Colonic mucosa (tissue), 4 donors: ENCODE results near the gene GLB1L3. TPM values are rescaled to one million over a fixed set of nuclear protein-coding genes. Genes with fewer than 3 reads are reported as not detected.
"Not testable (repeated sequence)": the region's sequence is repeated elsewhere in the genome, so short reads cannot be mapped to it uniquely, and the experiment has no call there.

Experiments used
- DNase-seq: peaks from one replicate; pipeline ENCODE4 v3.0.0-alpha.2; 2020
- H3K27ac ChIP-seq: fragments of 200-600 bp; one replicate; pipeline ENCODE4 v1.8.0; 2021
- H3K27me3 ChIP-seq: fragments of 200-600 bp; one replicate; pipeline ENCODE4 v1.8.0; 2021
- H3K36me3 ChIP-seq: fragments of 200-600 bp; one replicate; pipeline ENCODE4 v1.8.0; 2021
- H3K4me1 ChIP-seq: fragments of 200-600 bp; one replicate; pipeline ENCODE4 v1.8.0; 2021; ENCODE audit warnings: mild to moderate bottlenecking
- H3K4me3 ChIP-seq: fragments of 200-600 bp; one replicate; pipeline ENCODE4 v1.8.0; 2021
- H3K9ac ChIP-seq, 2 donors: one replicate each; pipeline ENCODE4 v1.7.0; 2013; ENCODE audit warnings: control low read depth in 2 of 2, low read depth in 2 of 2, low read length in 2 of 2
- H3K9me3 ChIP-seq: fragments of 200-600 bp; one replicate; pipeline ENCODE4 v1.8.0; 2021
- CTCF ChIP-seq: fragments of 200-600 bp; IDR thresholded peaks from one replicate; pipeline ENCODE4 v1.8.0; 2022; ENCODE audit warnings: antibody characterized with exemption, mild to moderate bottlenecking
- intact Hi-C: fragments of 100-400 bp; cut with DNase I; formaldehyde crosslinking; loops from one replicate; pipeline ENCODE4 v1.14.1; 2022
- total RNA-seq, 2 donors: library from RNA; stranded (reverse); fragmentation: NEBNext Ultra II Directional in 1 of 2; extraction: Animal tissue kit (Norgen Biotek cat#: 25700) in 1 of 2; gene quantifications; one replicate each; pipeline ENCODE4 v1.2.1, GENCODE V29; 2021
- donor health status: healthy.
- donor health status: DM: no; HTN: no; CAD: no.
- donor health status: DM: no; HTN: no; CAD: no.

Gene GLB1L3
- total RNA-seq, 2 donors from 2014 or later = 0.15 TPM; not detected in 1

GRCh38 chr11:134342572-134343340 lies 66.6 kb downstream of the GLB1L3 start:
- no peaks in the 10 kb centered on the region for H3K36me3 ChIP-seq
- intact Hi-C loops = no loop called here
- DNase-seq = no peak
- no peak overlapping the region for H3K4me3 ChIP-seq
- H3K4me1 ChIP-seq = no peaks in the 10 kb centered on the region
- H3K9ac ChIP-seq = no peak overlapping the region
- TF ChIP-seq CTCF = no peak
- H3K27ac ChIP-seq = no peak overlapping the region
- H3K27me3 ChIP-seq = no peaks in the 10 kb centered on the region
- H3K9me3 ChIP-seq = no peaks in the 10 kb centered on the region

DNA sequence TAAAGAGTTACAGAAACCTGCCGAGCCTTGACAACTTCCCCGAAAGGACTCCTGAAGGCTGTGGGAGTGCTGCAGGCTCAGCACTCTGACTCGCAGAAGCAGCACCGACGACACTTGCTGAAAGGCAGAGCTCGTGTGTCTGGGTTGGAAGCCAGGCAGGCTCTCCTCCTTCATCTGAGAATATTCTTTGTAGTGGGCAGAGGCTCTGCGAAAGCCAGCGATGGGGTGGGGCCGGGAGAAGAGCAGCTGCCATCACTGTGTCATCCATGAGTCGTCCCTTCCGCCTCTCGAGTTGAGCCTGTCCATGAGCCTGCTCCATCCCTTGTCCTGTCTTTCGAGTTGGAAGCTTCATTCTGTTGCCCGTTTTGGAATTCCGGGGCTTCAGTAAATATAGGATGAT lies 67.5 kb downstream of the GLB1L3 start:
- TF ChIP-seq CTCF = no peak
- Histone ChIP-seq H3K4me1 (no peaks in the 10 kb centered on the region), H3K4me3 (no peak overlapping the region), H3K9me3 (no peaks in the 10 kb centered on the region), H3K9ac (no peak overlapping the region), H3K36me3 (no peaks in the 10 kb centered on the region), H3K27me3 (no peaks in the 10 kb centered on the region), H3K27ac (no peak overlapping the region)
- intact Hi-C loops = no loop called here
- no peak for DNase-seq

- intact Hi-C loops, H3K9me3 ChIP-seq, H3K36me3 ChIP-seq, H3K9ac ChIP-seq, DNase-seq, H3K4me1 ChIP-seq, H3K27ac ChIP-seq, H3K27me3 ChIP-seq, H3K4me3 ChIP-seq: not testable (repeated sequence)
These were observed 68.5 kb downstream of the GLB1L3 start for GRCh38 chr11:134344497-134345236.

GRCh38 chr11:134345237-134345550 lies 69.0 kb downstream of the GLB1L3 start:
- Histone ChIP-seq H3K27me3 (no peaks in the 10 kb centered on the region), H3K4me1 (no peaks in the 10 kb centered on the region), H3K9ac (no peak overlapping the region), H3K9me3 (no peaks in the 10 kb centered on the region), H3K36me3 (no peaks in the 10 kb centered on the region), H3K4me3 (no peak overlapping the region), H3K27ac (no peak overlapping the region)
- intact Hi-C loops = no loop called here
- TF ChIP-seq CTCF = no peak
- DNase-seq = no peak

DNA sequence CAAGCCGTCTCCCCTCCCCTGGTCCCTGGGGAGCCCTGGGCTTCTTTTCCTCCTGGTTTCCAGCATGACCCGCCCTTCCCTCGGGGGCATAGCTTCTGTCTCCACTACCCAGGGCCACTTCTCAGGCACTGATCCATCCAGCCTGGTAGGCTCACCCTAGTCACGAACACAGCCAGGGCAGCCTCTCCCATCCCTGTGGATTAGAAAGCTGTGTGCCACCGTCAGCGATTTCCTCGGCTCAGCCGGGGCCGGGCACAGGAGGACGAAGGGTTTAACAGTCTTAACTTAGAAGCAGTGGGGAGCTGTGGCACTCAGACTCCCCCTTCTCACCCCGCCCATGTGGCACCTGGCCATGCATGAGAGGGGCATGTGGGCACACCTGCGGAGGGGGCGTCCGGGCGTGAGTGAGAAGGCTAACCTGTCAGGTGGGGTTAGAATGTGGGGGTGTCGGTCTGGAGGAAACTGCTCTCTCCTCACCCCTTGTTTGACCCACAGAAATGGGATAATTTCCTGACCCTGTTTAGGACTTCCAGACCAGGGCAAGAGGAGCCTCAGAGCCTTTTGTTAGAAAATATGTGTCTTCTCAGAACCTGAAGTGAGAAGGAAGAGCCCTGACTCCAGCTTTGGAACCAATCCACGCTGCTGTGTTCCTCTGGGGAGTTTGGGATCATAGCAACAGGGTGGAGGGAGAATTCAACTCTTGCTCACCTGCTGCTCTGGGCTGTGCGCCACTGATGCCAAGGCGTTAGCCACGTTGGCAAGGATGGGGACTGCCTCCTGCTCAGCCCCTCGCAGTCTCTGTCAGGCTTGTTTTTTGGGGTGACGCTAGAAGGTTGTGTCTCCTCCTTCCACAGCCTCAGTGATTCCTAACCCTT lies 70.2 kb downstream of the GLB1L3 start:
- Histone ChIP-seq H3K9ac (no peak overlapping the region), H3K9me3 (no peaks in the 10 kb centered on the region), H3K4me3 (no peak overlapping the region), H3K27me3 (no peaks in the 10 kb centered on the region), H3K4me1 (no peaks in the 10 kb centered on the region), H3K27ac (no peak overlapping the region), H3K36me3 (no peaks in the 10 kb centered on the region)
- peak; percentile 14 for DNase-seq
- no peak for TF ChIP-seq CTCF
- intact Hi-C loops = no loop called here
